NCI-H524 (cell line): ENCODE results near the gene CPT1C.

Source experiments
- DNase-seq, 2 experiments: peaks; one replicate each; lab custom pipeline; 2025; lab: John Stamatoyannopoulos, UW

CPT1C gene

DNA sequence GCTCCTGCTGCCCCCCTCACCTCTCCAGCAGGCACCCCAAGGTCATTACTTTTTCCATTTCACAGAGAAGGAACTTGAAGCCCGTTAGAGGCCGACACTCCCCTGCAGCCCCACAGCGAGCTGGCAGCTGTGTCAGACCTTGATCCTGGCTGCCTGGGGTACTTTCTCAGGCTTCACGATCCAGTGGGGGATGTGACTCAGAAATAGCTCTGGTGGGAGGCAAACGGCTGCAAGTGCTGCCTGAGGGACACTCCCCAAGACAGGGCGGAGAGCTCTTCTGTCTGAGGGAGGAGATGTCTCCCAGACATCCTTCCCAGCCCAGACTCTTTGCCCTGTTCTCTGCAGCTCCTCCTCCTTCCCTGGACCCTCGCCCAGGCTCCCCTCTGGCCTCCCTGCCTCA lies 67.4 kb downstream of the CPT1C start:
- no peak for DNase-seq

DNA sequence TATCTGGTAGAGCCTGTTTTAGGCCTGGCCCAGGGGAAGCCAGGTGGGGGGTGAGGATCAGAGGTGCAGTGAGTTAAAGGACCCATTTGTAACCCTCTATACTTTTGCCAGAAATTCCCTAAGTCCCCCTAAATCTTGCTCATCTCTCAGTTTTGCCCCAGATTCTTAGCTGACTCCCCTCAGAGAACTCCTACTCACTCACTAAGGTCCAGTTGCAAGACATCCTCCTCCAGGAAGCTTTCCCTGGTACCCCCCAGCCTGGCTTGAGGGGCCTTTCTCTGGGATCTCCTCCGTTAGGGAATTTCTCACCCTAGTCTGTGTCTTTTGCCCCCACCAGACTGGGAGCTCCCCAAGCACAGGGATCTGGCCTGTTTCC lies 70.3 kb downstream of the CPT1C start:
- DNase-seq = no peak

DNA sequence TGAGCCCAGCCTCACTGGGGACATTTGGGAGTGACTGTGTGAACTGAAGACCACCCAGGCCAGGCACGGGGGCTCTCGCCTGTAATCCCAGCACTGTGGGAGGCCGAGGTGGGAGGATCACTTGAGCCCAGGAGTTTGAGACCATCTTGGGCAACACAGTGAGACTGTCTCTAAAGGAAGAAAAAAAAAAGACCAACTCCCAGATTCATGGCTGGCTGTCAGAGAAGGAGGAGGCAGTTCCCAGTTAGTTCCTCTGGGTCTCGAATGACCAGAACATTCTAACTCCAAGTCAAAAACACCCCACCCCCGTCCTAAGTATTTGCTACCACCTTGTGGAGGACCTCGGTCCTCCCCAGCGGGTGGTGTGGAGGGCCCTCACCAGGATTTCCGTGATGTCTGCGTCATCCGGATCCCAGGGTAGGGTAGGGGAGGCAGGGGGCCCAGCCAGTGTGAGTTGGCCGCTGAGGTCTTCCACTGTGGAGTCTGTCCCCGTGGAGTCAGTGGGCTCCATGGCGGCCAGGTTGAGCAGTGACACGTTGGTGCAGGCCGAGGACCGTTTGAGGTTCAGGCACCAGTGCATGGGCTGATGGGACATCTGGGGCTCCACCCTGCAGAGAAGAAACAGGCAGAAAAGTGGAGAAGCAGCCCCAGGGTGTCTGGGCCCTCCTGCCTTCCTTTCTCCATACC lies 70.9 kb downstream of the CPT1C start:
- DNase-seq = no peak

- DNase-seq = no peak
Observed at GRCh38 chr19:49763230-49763629, 72.3 kb downstream of the CPT1C start, which contains the start of gene TSKS. TSS of gene TSKS (minus strand) at chr19:49763306. CDS start at chr19:49763247, 59 bp downstream.
